Kidney (tissue), 14 donors: ENCODE results near the gene KRT84. TPM values are rescaled to one million over a fixed set of nuclear protein-coding genes. Genes with fewer than 3 reads are reported as not detected.
A peak's percentile ranks its signal among the peaks of the same experiment; 100 is the strongest.

ENCODE experiments used
- DNase-seq, 5 donors: peaks; one replicate each; pipeline ENCODE4 v3.0.0-alpha.2; 2013 to 2020
- FAIRE-seq: peaks from 2 replicates; lab custom pipeline; 2012; peaks lifted over from hg19 to GRCh38; lab: Jason Lieb, UNC
- H3K27ac ChIP-seq, 2 donors: one replicate each; pipeline ENCODE4 v1.7.0; 2013; ENCODE audit warnings: low read depth in 2 of 2, low read length in 2 of 2, inconsistent platforms in 1 of 2
- H3K27me3 ChIP-seq: one replicate; pipeline ENCODE4 v1.7.1; 2013; ENCODE audit warnings: low read length, inconsistent platforms; ENCODE audit not compliant: control insufficient read depth, insufficient read depth
- H3K36me3 ChIP-seq, 3 donors: one replicate each; pipeline versions ENCODE4 v1.7.0 to v1.7.1; 2013; ENCODE audit warnings: low read length in 3 of 3, control low read depth in 1 of 3, inconsistent platforms in 1 of 3; ENCODE audit not compliant: insufficient read depth in 3 of 3, control insufficient read depth in 2 of 3
- H3K4me1 ChIP-seq, 3 donors: one replicate each; pipeline versions ENCODE4 v1.7.0 to v1.7.1; 2013; ENCODE audit warnings: low read length in 3 of 3, inconsistent platforms in 1 of 3, low read depth in 1 of 3; ENCODE audit not compliant: control insufficient read depth in 2 of 3, insufficient read depth in 2 of 3
- H3K4me3 ChIP-seq, 3 donors: one replicate each; pipeline versions ENCODE4 v1.7.0 to v1.8.1; 2013; ENCODE audit warnings: low read length in 3 of 3, control low read depth in 1 of 3, inconsistent platforms in 1 of 3
- H3K9ac ChIP-seq, 3 donors: one replicate each; pipeline versions ENCODE4 v1.7.0 to v1.7.1; 2013; ENCODE audit warnings: low read length in 3 of 3, control low read depth in 1 of 3, inconsistent platforms in 1 of 3
- H3K9me3 ChIP-seq, 3 donors: one replicate each; pipeline versions ENCODE4 v1.7.0 to v1.7.1; 2013; ENCODE audit warnings: low read length in 3 of 3, control low read depth in 1 of 3, inconsistent platforms in 1 of 3; ENCODE audit not compliant: control insufficient read depth in 2 of 3, insufficient read depth in 1 of 3
- CTCF ChIP-seq: IDR thresholded peaks from 3 replicates; pipeline ENCODE4 v1.5.1; 2012; ENCODE audit warnings: mild to moderate bottlenecking, moderate library complexity, borderline replicate concordance; ENCODE audit not compliant: insufficient read depth; ENCODE audit errors: extremely low read depth
- intact Hi-C: fragments of 100-400 bp; cut with DNase I; formaldehyde crosslinking; loops from one replicate; pipeline ENCODE4 v1.11.1; 2022
- polyA plus RNA-seq: library from polyadenylated mRNA; stranded (reverse); fragments of 350-450 nt; fragmentation: Illumina TruSeq; extraction: RNeasy Lipid Tissue Mini Kit (QIAGEN cat#74804); gene quantifications from one replicate; pipeline ENCODE4 v1.2.3, GENCODE V29; 2014; ENCODE audit warnings: low read depth, low replicate concordance; ENCODE audit not compliant: insufficient read depth
- total RNA-seq: library from RNA; stranded (reverse); fragmentation: NEBNext Ultra II Directional; extraction: Animal tissue kit (Norgen Biotek cat#: 25700); gene quantifications from one replicate; pipeline ENCODE4 v1.2.1, GENCODE V29; 2021
- donor health status: control.
- donor health status: control.
- donor health status: control.
- donor health status: control.
- donor health status: control.
- donor health status: DM: yes; HTN: yes; CAD: no.
- donor health status: Normal renal cell carcinoma (clear cell type).

Gene KRT84
- total and polyA plus RNA-seq, 2 donors from 2014 or later: not detected

GRCh38 chr12:52363111-52363679 is 22.3 kb downstream of the KRT84 start:
- no peaks in the 10 kb centered on the region for H3K9me3 ChIP-seq
- DNase-seq: no peak
- no peak overlapping the region for H3K9ac ChIP-seq
- intact Hi-C loops: no loop called here
- H3K36me3 ChIP-seq: no peaks in the 10 kb centered on the region
- H3K27ac ChIP-seq: no peak overlapping the region
- no peak overlapping the region for H3K4me3 ChIP-seq
- peaks cover 0 to 2% (median 0%) of the 10 kb centered on the region in 3 donors for H3K4me1 ChIP-seq
- TF ChIP-seq CTCF: no peak
- no peaks in the 10 kb centered on the region for H3K27me3 ChIP-seq
- no peak for FAIRE-seq

GRCh38 chr12:52362118-52362726 is 23.2 kb downstream of the KRT84 start:
- no peak overlapping the region for H3K4me3 ChIP-seq
- H3K9me3 ChIP-seq: no peaks in the 10 kb centered on the region
- no peak overlapping the region for H3K9ac ChIP-seq
- FAIRE-seq: no peak
- peak in 2 of 5 donors; percentile 22 to 26 for DNase-seq
- intact Hi-C loops: no loop called here
- H3K27me3 ChIP-seq: no peaks in the 10 kb centered on the region
- H3K4me1 ChIP-seq: peaks cover 0 to 2% (median 0%) of the 10 kb centered on the region in 3 donors
- no peak overlapping the region for H3K27ac ChIP-seq
- TF ChIP-seq CTCF: no peak
- no peaks in the 10 kb centered on the region for H3K36me3 ChIP-seq

GRCh38 chr12:52361553-52361952 is 23.9 kb downstream of the KRT84 start:
- Histone ChIP-seq H3K4me1 (peaks cover 0 to 2% (median 0%) of the 10 kb centered on the region in 3 donors), H3K36me3 (no peaks in the 10 kb centered on the region), H3K27me3 (no peaks in the 10 kb centered on the region), H3K27ac (no peak overlapping the region), H3K9me3 (no peaks in the 10 kb centered on the region), H3K4me3 (no peak overlapping the region), H3K9ac (no peak overlapping the region)
- intact Hi-C loops: no loop called here
- TF ChIP-seq CTCF: no peak
- no peak for DNase-seq
- FAIRE-seq: no peak
